CD4-positive, CD25-positive, alpha-beta regulatory T cell (primary cell): ENCODE results near the gene CROCC. TPM values are rescaled to one million over a fixed set of nuclear protein-coding genes. Genes with fewer than 3 reads are reported as not detected.

Experiments
- ATAC-seq, 2 donors: fragments of 150-1000 bp; cut with Tn5 transposase; one replicate each; pipeline ENCODE4 v1.10.0; 2021; ENCODE audit warnings: low read depth in 2 of 2, moderate number of reproducible peaks in 2 of 2, moderate library complexity in 1 of 2
- DNase-seq, 3 donors: peaks; one replicate each; pipeline versions ENCODE4 v3.0.0 to v3.0.0-alpha.2; 2012 to 2022; ENCODE audit warnings: mixed read lengths in 1 of 3
- H3K27ac ChIP-seq: one replicate; pipeline ENCODE4 v1.7.0; 2013; ENCODE audit warnings: mild to moderate bottlenecking, low read length; ENCODE audit not compliant: insufficient read depth, poor library complexity, severe bottlenecking
- H3K27me3 ChIP-seq: one replicate; pipeline ENCODE4 v1.7.0; 2013; ENCODE audit warnings: low read length; ENCODE audit not compliant: control insufficient read depth, insufficient read depth
- H3K36me3 ChIP-seq: one replicate; pipeline ENCODE4 v1.7.0; 2013; ENCODE audit warnings: mild to moderate bottlenecking, low read length, moderate library complexity; ENCODE audit not compliant: control insufficient read depth, insufficient read depth
- H3K4me1 ChIP-seq: 2 replicates; pipeline ENCODE4 v1.7.0; 2013; ENCODE audit warnings: mild to moderate bottlenecking, low read length; ENCODE audit not compliant: insufficient read depth, control insufficient read depth, poor library complexity, severe bottlenecking
- H3K4me3 ChIP-seq: one replicate; pipeline ENCODE4 v1.7.0; 2013; ENCODE audit warnings: low read depth, mild to moderate bottlenecking, low read length, moderate library complexity
- H3K9me3 ChIP-seq, 2 experiments: 1 replicate in 1 of 2; 2 replicates in 1 of 2; pipeline ENCODE4 v1.7.0; 2013; ENCODE audit warnings: low read length in 2 of 2, mild to moderate bottlenecking in 1 of 2, moderate library complexity in 1 of 2; ENCODE audit not compliant: control insufficient read depth in 2 of 2
- H3K27ac Mint-ChIP-seq, 3 donors: one replicate each; pipeline ENCODE4 v1.8.0; 2020 to 2022; ENCODE audit warnings: mild to moderate bottlenecking in 3 of 3, mixed read lengths in 3 of 3, moderate library complexity in 2 of 3
- H3K27me3 Mint-ChIP-seq: one replicate; pipeline ENCODE4 v1.8.0; 2022; ENCODE audit warnings: mild to moderate bottlenecking, mixed read lengths
- H3K36me3 Mint-ChIP-seq: one replicate; pipeline ENCODE4 v1.8.0; 2020; ENCODE audit warnings: mixed read lengths
- H3K4me1 Mint-ChIP-seq, 4 donors: one replicate each; pipeline ENCODE4 v1.8.0; 2020 to 2022; ENCODE audit warnings: mixed read lengths in 4 of 4, mild to moderate bottlenecking in 1 of 4
- H3K4me3 Mint-ChIP-seq, 4 donors: one replicate each; pipeline ENCODE4 v1.8.0; 2020 to 2022; ENCODE audit warnings: mild to moderate bottlenecking in 4 of 4, mixed read lengths in 4 of 4, moderate library complexity in 3 of 4
- H3K9me3 Mint-ChIP-seq, 7 donors: one replicate each; pipeline ENCODE4 v1.8.0; 2020 to 2022; ENCODE audit warnings: mixed read lengths in 7 of 7, mild to moderate bottlenecking in 3 of 7, moderate library complexity in 2 of 7
- polyA plus RNA-seq, 4 donors: library from polyadenylated mRNA; unstranded; fragments of 300-500 nt; fragmentation: Illumina TruSeq; gene quantifications; one replicate each; pipeline ENCODE4 v1.2.3, GENCODE V29; 2021
- total RNA-seq: library from RNA; stranded (reverse); gene quantifications from one replicate; pipeline ENCODE4 v1.2.3, GENCODE V29; 2022

Gene CROCC
- total and polyA plus RNA-seq, 5 donors from 2014 or later, result 3.9 to 46.1 (median 4.3) TPM

GRCh38 chr1:16992102-16992501 lies 70.4 kb downstream of the CROCC start:
- DNase-seq (no peak), ATAC-seq (no peak)
- H3K36me3 Mint-ChIP-seq, result peaks cover 16% of the 10 kb centered on the region
- no peak overlapping the region for H3K27ac ChIP-seq
- H3K27me3 Mint-ChIP-seq, result no peaks in the 10 kb centered on the region
- H3K4me1 ChIP-seq, result no peaks in the 10 kb centered on the region
- peaks cover 16% of the 10 kb centered on the region for H3K36me3 ChIP-seq
- H3K27me3 ChIP-seq, result no peaks in the 10 kb centered on the region
- no peaks in the 10 kb centered on the region for H3K4me1 Mint-ChIP-seq
- no peak overlapping the region for H3K4me3 Mint-ChIP-seq
- H3K4me3 ChIP-seq, result no peak overlapping the region
- no peaks in the 10 kb centered on the region for H3K9me3 Mint-ChIP-seq
- no peaks in the 10 kb centered on the region for H3K9me3 ChIP-seq
- H3K27ac Mint-ChIP-seq, result no peak overlapping the region

GRCh38 chr1:16992675-16993074 lies 70.9 kb downstream of the CROCC start:
- Histone ChIP-seq H3K27me3 (no peaks in the 10 kb centered on the region), H3K9me3 (no peaks in the 10 kb centered on the region), H3K4me1 (no peaks in the 10 kb centered on the region), H3K36me3 (peaks cover 13% of the 10 kb centered on the region), H3K4me3 (no peak overlapping the region), H3K27ac (no peak overlapping the region)
- H3K9me3 Mint-ChIP-seq, result no peaks in the 10 kb centered on the region
- ATAC-seq (no peak), DNase-seq (no peak)
- peaks cover 16% of the 10 kb centered on the region for H3K36me3 Mint-ChIP-seq
- no peaks in the 10 kb centered on the region for H3K27me3 Mint-ChIP-seq
- H3K4me3 Mint-ChIP-seq, result no peak overlapping the region
- no peaks in the 10 kb centered on the region for H3K4me1 Mint-ChIP-seq
- H3K27ac Mint-ChIP-seq, result no peak overlapping the region

- no peak overlapping the region for H3K4me3 ChIP-seq
- Mint-ChIP-seq H3K27ac (no peak overlapping the region), H3K9me3 (no peaks in the 10 kb centered on the region), H3K4me3 (no peak overlapping the region), H3K27me3 (no peaks in the 10 kb centered on the region), H3K36me3 (peaks cover 20% of the 10 kb centered on the region), H3K4me1 (peaks cover 0 to under 1% (median 0%) of the 10 kb centered on the region in 4 donors)
- no peak overlapping the region for H3K27ac ChIP-seq
- ATAC-seq (no peak), DNase-seq (no peak)
- no peaks in the 10 kb centered on the region for H3K27me3 ChIP-seq
- no peaks in the 10 kb centered on the region for H3K4me1 ChIP-seq
- H3K9me3 ChIP-seq, result no peaks in the 10 kb centered on the region
- peaks cover 16% of the 10 kb centered on the region for H3K36me3 ChIP-seq
Observed at GRCh38 chr1:16993521-16994038, 71.8 kb downstream of the CROCC start.

GRCh38 chr1:16996845-16997244 lies 75.1 kb downstream of the CROCC start:
- Mint-ChIP-seq H3K36me3 (peaks cover 15% of the 10 kb centered on the region), H3K4me1 (peaks cover 0 to 2% (median 0%) of the 10 kb centered on the region in 4 donors), H3K27me3 (no peaks in the 10 kb centered on the region), H3K4me3 (no peak overlapping the region), H3K27ac (no peak overlapping the region), H3K9me3 (no peaks in the 10 kb centered on the region)
- Histone ChIP-seq H3K4me3 (no peak overlapping the region), H3K4me1 (no peaks in the 10 kb centered on the region), H3K9me3 (no peaks in the 10 kb centered on the region), H3K27me3 (no peaks in the 10 kb centered on the region), H3K36me3 (peaks cover 15% of the 10 kb centered on the region), H3K27ac (no peak overlapping the region)
- DNase-seq, result no peak
- no peak for ATAC-seq

- no peaks in the 10 kb centered on the region for H3K27me3 Mint-ChIP-seq
- no peak overlapping the region for H3K4me3 Mint-ChIP-seq
- no peaks in the 10 kb centered on the region for H3K9me3 ChIP-seq
- peaks cover 26% of the 10 kb centered on the region for H3K36me3 ChIP-seq
- ATAC-seq (no peak), DNase-seq (no peak)
- peaks cover 0 to 2% (median 0%) of the 10 kb centered on the region in 4 donors for H3K4me1 Mint-ChIP-seq
- no peak overlapping the region for H3K4me3 ChIP-seq
- no peaks in the 10 kb centered on the region for H3K4me1 ChIP-seq
- H3K9me3 Mint-ChIP-seq, result no peaks in the 10 kb centered on the region
- H3K36me3 Mint-ChIP-seq, result peaks cover 17% of the 10 kb centered on the region
- H3K27ac ChIP-seq, result no peak overlapping the region
- H3K27me3 ChIP-seq, result no peaks in the 10 kb centered on the region
- H3K27ac Mint-ChIP-seq, result no peak overlapping the region
Observed at GRCh38 chr1:16998589-16998988, 76.9 kb downstream of the CROCC start.

GRCh38 chr1:16999863-17000262 lies 78.1 kb downstream of the CROCC start:
- ATAC-seq (no peak), DNase-seq (no peak)
- Histone ChIP-seq H3K9me3 (no peaks in the 10 kb centered on the region), H3K4me1 (no peaks in the 10 kb centered on the region), H3K27ac (no peak overlapping the region), H3K36me3 (peaks cover 36% of the 10 kb centered on the region), H3K4me3 (no peak overlapping the region), H3K27me3 (no peaks in the 10 kb centered on the region)
- Mint-ChIP-seq H3K9me3 (no peaks in the 10 kb centered on the region), H3K27me3 (no peaks in the 10 kb centered on the region), H3K36me3 (peaks cover 24% of the 10 kb centered on the region), H3K4me1 (peaks cover 0 to 2% (median 0%) of the 10 kb centered on the region in 4 donors), H3K4me3 (no peak overlapping the region), H3K27ac (no peak overlapping the region)

- H3K36me3 ChIP-seq, result peaks cover 37% of the 10 kb centered on the region
- H3K27ac Mint-ChIP-seq, result no peak overlapping the region
Observed at GRCh38 chr1:17001760-17002523, 80.2 kb downstream of the CROCC start.

GRCh38 chr1:17002524-17002902 lies 80.8 kb downstream of the CROCC start:
- Histone ChIP-seq H3K27ac (no peak overlapping the region), H3K36me3 (peaks cover 37% of the 10 kb centered on the region), H3K27me3 (no peaks in the 10 kb centered on the region), H3K9me3 (no peaks in the 10 kb centered on the region), H3K4me3 (no peak overlapping the region), H3K4me1 (no peaks in the 10 kb centered on the region)
- Mint-ChIP-seq H3K4me1 (peaks cover 0 to 2% (median 0%) of the 10 kb centered on the region in 4 donors), H3K36me3 (peaks cover 17% of the 10 kb centered on the region), H3K27ac (no peak overlapping the region), H3K27me3 (no peaks in the 10 kb centered on the region), H3K4me3 (no peak overlapping the region), H3K9me3 (no peaks in the 10 kb centered on the region)
- DNase-seq, result no peak
- ATAC-seq, result no peak

More at GRCh38 chr1:17001760-17002523, 80.2 kb downstream of the CROCC start:
- no peak for ATAC-seq
- Histone ChIP-seq H3K27ac (no peak overlapping the region), H3K4me3 (no peak overlapping the region), H3K27me3 (no peaks in the 10 kb centered on the region), H3K9me3 (no peaks in the 10 kb centered on the region), H3K4me1 (no peaks in the 10 kb centered on the region)
- H3K9me3 Mint-ChIP-seq, result no peaks in the 10 kb centered on the region
- peaks cover 17% of the 10 kb centered on the region for H3K36me3 Mint-ChIP-seq
- H3K4me1 Mint-ChIP-seq, result peaks cover 0 to 2% (median 0%) of the 10 kb centered on the region in 4 donors
- H3K27me3 Mint-ChIP-seq, result no peaks in the 10 kb centered on the region
- DNase-seq, result no peak
- no peak overlapping the region for H3K4me3 Mint-ChIP-seq
